DOHH2 (cell line): ENCODE measurements around the gene RNU2-63P.

Experiments
- H3F3A ChIP-seq: fragments of 200-600 bp; sonication (generic), shearing (Covaris generic); 2 replicates; pipeline ENCODE4 v1.6.0; 2016; ENCODE audit warnings: antibody characterized with exemption, mild to moderate bottlenecking; ENCODE audit not compliant: control insufficient read depth, insufficient read depth
- H3K27ac ChIP-seq: fragments of 200-600 bp; sonication (generic); 2 replicates; pipeline ENCODE4 v1.5.1; 2014; ENCODE audit warnings: low read depth, mild to moderate bottlenecking, low read length, moderate library complexity
- H3K27me3 ChIP-seq: fragments of 200-600 bp; sonication (generic); 2 replicates; pipeline ENCODE4 v1.6.1; 2014; ENCODE audit warnings: mild to moderate bottlenecking, low read length, mixed read lengths; ENCODE audit not compliant: control insufficient read depth
- H3K36me3 ChIP-seq: fragments of 200-600 bp; sonication (generic); 2 replicates; pipeline ENCODE4 v1.6.1; 2014; ENCODE audit warnings: mild to moderate bottlenecking, low read length, moderate library complexity, mixed read lengths; ENCODE audit not compliant: control insufficient read depth
- H3K4me1 ChIP-seq: fragments of 200-600 bp; sonication (generic); 2 replicates; pipeline ENCODE4 v1.6.1; 2014; ENCODE audit warnings: mild to moderate bottlenecking, low read length, mixed read lengths; ENCODE audit not compliant: control insufficient read depth
- H3K4me2 ChIP-seq: fragments of 200-600 bp; sonication (generic); 2 replicates; pipeline ENCODE4 v1.6.0; 2014; ENCODE audit warnings: mild to moderate bottlenecking, low read length, moderate library complexity
- H3K4me3 ChIP-seq: fragments of 200-600 bp; sonication (generic); 2 replicates; pipeline ENCODE4 v1.5.1; 2014; ENCODE audit warnings: mild to moderate bottlenecking, low read length, mixed read lengths
- H3K79me2 ChIP-seq: fragments of 200-600 bp; sonication (generic); 2 replicates; pipeline ENCODE4 v1.6.1; 2014; ENCODE audit warnings: mild to moderate bottlenecking, low read length, mixed read lengths; ENCODE audit not compliant: control insufficient read depth
- H3K9me2 ChIP-seq: fragments of 200-600 bp; sonication (generic); replicated peaks from 2 replicates; pipeline ENCODE4 v1.6.1; 2014; ENCODE audit warnings: mild to moderate bottlenecking, low read length, mixed read lengths; ENCODE audit not compliant: control insufficient read depth
- H3K9me3 ChIP-seq: fragments of 200-600 bp; sonication (generic); 2 replicates; pipeline ENCODE4 v1.6.1; 2014; ENCODE audit warnings: antibody characterized with exemption, low read length, mixed read lengths; ENCODE audit not compliant: control insufficient read depth, insufficient read depth
- H4K20me1 ChIP-seq: fragments of 200-600 bp; sonication (generic); 2 replicates; pipeline ENCODE4 v1.6.0; 2014; ENCODE audit warnings: low read depth, mild to moderate bottlenecking, antibody characterized with exemption, low read length, moderate library complexity; ENCODE audit not compliant: control insufficient read depth, insufficient read depth
- EZH2phosphoT487 ChIP-seq: fragments of 200-600 bp; sonication (generic); IDR thresholded peaks from 2 replicates; pipeline ENCODE4 v1.6.1; 2017; ENCODE audit warnings: borderline replicate concordance, mild to moderate bottlenecking, antibody characterized with exemption, low read length, moderate library complexity, mixed read lengths
- TF ChIP-seq, protein P1 (sequence below): fragments of 200-600 bp; sonication (generic); IDR thresholded peaks from one replicate; pipeline ENCODE4 v1.5.1; 2014; ENCODE audit warnings: antibody characterized with exemption, mild to moderate bottlenecking, low read depth, low read length; ENCODE audit not compliant: poor library complexity, severe bottlenecking

The RNU2-63P gene

DNA sequence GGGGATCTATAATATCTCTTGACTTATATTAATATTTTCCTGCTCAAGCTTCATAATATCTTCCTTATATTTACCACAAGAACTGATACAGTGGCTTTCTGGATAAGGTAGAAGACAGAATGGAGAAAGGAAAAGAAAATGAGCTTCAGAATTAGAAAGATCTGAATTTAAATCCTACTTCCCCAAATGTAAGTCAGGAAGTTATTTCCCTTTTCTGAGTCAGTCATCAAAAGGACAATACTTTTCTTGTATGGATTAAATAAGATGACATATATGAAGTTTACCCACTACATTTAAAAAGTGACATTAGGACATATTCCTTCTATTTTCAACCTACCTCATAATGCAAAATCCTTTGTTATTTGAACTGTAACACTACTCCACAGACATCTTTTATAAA is 20.3 kb upstream of the RNU2-63P start:
- Histone ChIP-seq H3K79me2 (peaks cover 2% of the 10 kb centered on the region; the same call in 1 of the 2 replicates), H4K20me1 (no peaks in the 10 kb centered on the region), H3K4me1 (peaks cover 9% of the 10 kb centered on the region), H3K9me2 (no peaks in the 10 kb centered on the region), H3F3A (peaks cover 5% of the 10 kb centered on the region; the same call in 1 of the 2 replicates), H3K9me3 (no peaks in the 10 kb centered on the region), H3K36me3 (peaks cover 48% of the 10 kb centered on the region), H3K4me2 (no peak overlapping the region), H3K27ac (no peak overlapping the region), H3K4me3 (no peak overlapping the region), H3K27me3 (no peaks in the 10 kb centered on the region)
- no peak for TF ChIP-seq EZH2phosphoT487
- TF ChIP-seq, protein P1, sequence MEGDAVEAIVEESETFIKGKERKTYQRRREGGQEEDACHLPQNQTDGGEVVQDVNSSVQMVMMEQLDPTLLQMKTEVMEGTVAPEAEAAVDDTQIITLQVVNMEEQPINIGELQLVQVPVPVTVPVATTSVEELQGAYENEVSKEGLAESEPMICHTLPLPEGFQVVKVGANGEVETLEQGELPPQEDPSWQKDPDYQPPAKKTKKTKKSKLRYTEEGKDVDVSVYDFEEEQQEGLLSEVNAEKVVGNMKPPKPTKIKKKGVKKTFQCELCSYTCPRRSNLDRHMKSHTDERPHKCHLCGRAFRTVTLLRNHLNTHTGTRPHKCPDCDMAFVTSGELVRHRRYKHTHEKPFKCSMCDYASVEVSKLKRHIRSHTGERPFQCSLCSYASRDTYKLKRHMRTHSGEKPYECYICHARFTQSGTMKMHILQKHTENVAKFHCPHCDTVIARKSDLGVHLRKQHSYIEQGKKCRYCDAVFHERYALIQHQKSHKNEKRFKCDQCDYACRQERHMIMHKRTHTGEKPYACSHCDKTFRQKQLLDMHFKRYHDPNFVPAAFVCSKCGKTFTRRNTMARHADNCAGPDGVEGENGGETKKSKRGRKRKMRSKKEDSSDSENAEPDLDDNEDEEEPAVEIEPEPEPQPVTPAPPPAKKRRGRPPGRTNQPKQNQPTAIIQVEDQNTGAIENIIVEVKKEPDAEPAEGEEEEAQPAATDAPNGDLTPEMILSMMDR, result no peak

DNA sequence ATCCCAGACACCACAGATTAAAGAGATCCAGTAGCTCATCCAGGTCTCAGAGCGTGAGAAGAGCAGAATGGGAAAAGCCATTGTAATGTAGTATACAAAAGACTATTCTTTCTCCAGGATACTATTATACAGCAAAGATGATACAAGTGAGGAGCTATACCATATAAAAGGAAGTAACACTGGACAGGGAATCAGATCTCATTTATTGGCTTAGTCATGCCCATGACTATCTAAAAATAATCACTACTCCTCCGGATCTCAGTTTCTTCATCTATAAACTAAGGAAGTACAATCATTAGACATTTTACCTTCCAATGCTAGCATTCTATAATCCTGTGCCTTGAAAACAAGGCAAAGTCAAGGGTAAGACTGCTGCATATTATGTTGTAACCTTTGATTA is 19.8 kb upstream of the RNU2-63P start:
- no peak overlapping the region for H3K4me2 ChIP-seq
- no peaks in the 10 kb centered on the region for H3K9me3 ChIP-seq
- H3K27me3 ChIP-seq, result no peaks in the 10 kb centered on the region
- peaks cover 3% of the 10 kb centered on the region; the same call in 1 of the 2 replicates for H3F3A ChIP-seq
- H3K27ac ChIP-seq, result no peak overlapping the region
- TF ChIP-seq EZH2phosphoT487, result no peak
- TF ChIP-seq, protein P1, result no peak
- H3K4me1 ChIP-seq, result peaks cover 9% of the 10 kb centered on the region
- H4K20me1 ChIP-seq, result no peaks in the 10 kb centered on the region
- H3K4me3 ChIP-seq, result no peak overlapping the region
- H3K9me2 ChIP-seq, result no peaks in the 10 kb centered on the region
- peaks cover 48% of the 10 kb centered on the region for H3K36me3 ChIP-seq
- H3K79me2 ChIP-seq, result peaks cover 2% of the 10 kb centered on the region; the same call in 1 of the 2 replicates

DNA sequence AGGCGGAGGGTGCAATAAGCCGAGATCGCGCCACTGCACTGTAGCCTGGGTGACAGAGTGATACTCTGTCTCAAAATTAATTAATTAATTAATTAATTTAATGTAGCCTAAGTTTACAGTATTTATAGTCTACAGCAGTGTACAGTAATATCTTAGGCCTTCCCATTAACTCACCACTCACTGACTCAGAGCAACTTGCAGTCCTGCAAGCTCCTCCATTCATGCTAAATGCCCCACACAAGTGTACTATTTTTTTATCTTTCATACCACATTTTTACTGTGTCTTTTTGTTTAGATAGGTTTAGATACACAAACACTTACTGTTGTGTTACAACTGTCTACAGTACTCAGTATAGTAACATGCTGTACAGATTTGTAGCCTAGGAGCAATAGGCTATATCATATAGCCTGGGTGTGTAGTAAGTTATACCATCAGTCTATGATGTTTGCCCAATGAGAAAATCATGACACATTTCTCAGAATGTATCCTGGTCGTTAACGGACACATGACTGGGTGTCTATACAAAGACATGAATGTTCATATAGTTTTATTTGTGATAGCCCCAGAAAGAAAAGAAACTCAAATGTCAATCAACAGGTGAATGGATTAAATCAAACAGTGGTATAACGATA is 15.8 kb upstream of the RNU2-63P start:
- Histone ChIP-seq H3K27me3 (no peaks in the 10 kb centered on the region), H4K20me1 (no peaks in the 10 kb centered on the region), H3K27ac (no peak overlapping the region), H3K79me2 (no peaks in the 10 kb centered on the region), H3K36me3 (peaks cover 68% of the 10 kb centered on the region), H3K4me1 (peaks cover 6% of the 10 kb centered on the region), H3K9me2 (no peaks in the 10 kb centered on the region), H3K4me2 (no peak overlapping the region), H3K4me3 (no peak overlapping the region), H3K9me3 (no peaks in the 10 kb centered on the region), H3F3A (0 out of 2 replicates have a peak, but pooled peaks cover 4% of the 10 kb centered on the region)
- TF ChIP-seq, protein P1, result no peak
- TF ChIP-seq EZH2phosphoT487, result no peak
